GDM1 (cell line): Measurements from ENCODE around the gene SLC6A11.

ENCODE experiments used
- DNase-seq: peaks from one replicate; lab custom pipeline; 2025; lab: John Stamatoyannopoulos, UW

The SLC6A11 gene

GRCh38 chr3:10790713-10791112, 25.3 kb upstream of the SLC6A11 start:
- no peak for DNase-seq

- no peak for DNase-seq
Measured at GRCh38 chr3:10792208-10792607, 23.8 kb upstream of the SLC6A11 start.

- no peak for DNase-seq
Measured at GRCh38 chr3:10798600-10799367, 17.2 kb upstream of the SLC6A11 start.

- no peak for DNase-seq
Measured at GRCh38 chr3:10804183-10804648, 11.8 kb upstream of the SLC6A11 start.

- DNase-seq: no peak
Measured at GRCh38 chr3:10806006-10806405, 10.0 kb upstream of the SLC6A11 start.

- no peak for DNase-seq
Measured at GRCh38 chr3:10808130-10808735, 7.8 kb upstream of the SLC6A11 start.

- no peak for DNase-seq
Measured at GRCh38 chr3:10808974-10809373, 7.1 kb upstream of the SLC6A11 start.

- no peak for DNase-seq
Measured at GRCh38 chr3:10810376-10810775, 5.7 kb upstream of the SLC6A11 start.

- no peak for DNase-seq
Measured at GRCh38 chr3:10813425-10813824, 2.6 kb upstream of the SLC6A11 start.

GRCh38 chr3:10814623-10815022, 1.4 kb upstream of the SLC6A11 start:
- no peak for DNase-seq

- DNase-seq: no peak
Measured at GRCh38 chr3:10815487-10815886, 541 bp upstream of the SLC6A11 start.

- DNase-seq: no peak
Measured at GRCh38 chr3:10816863-10817253, 830 bp downstream of the SLC6A11 start.

GRCh38 chr3:10817506-10817905, 1.5 kb downstream of the SLC6A11 start:
- no peak for DNase-seq

- DNase-seq: no peak
Measured at GRCh38 chr3:10822055-10822454, 6.0 kb downstream of the SLC6A11 start.

GRCh38 chr3:10822708-10823515, 6.9 kb downstream of the SLC6A11 start:
- no peak for DNase-seq

- no peak for DNase-seq
Measured at GRCh38 chr3:10823516-10823818, 7.4 kb downstream of the SLC6A11 start.

- DNase-seq: no peak
Measured at GRCh38 chr3:10824468-10824867, 8.4 kb downstream of the SLC6A11 start.

GRCh38 chr3:10833855-10834414, 17.9 kb downstream of the SLC6A11 start:
- DNase-seq: no peak

GRCh38 chr3:10834951-10835350, 18.9 kb downstream of the SLC6A11 start:
- no peak for DNase-seq

- DNase-seq: no peak
Measured at GRCh38 chr3:10835406-10835805, 19.4 kb downstream of the SLC6A11 start.

- no peak for DNase-seq
Measured at GRCh38 chr3:10836676-10837075, 20.6 kb downstream of the SLC6A11 start.

GRCh38 chr3:10837849-10838248, 21.8 kb downstream of the SLC6A11 start:
- no peak for DNase-seq

GRCh38 chr3:10839167-10839566, 23.1 kb downstream of the SLC6A11 start:
- no peak for DNase-seq
